Activated CD8-positive, alpha-beta memory T cell treated with anti-CD3 and anti-CD28 coated beads, Interleukin-2, amount 50 U/mL, for 4 hours (primary cell): Measurements from ENCODE around the gene FHOD3.

ENCODE experiments used
- DNase-seq: peaks from one replicate; pipeline ENCODE4 v3.0.0-alpha.2; 2020

FHOD3 gene

DNA sequence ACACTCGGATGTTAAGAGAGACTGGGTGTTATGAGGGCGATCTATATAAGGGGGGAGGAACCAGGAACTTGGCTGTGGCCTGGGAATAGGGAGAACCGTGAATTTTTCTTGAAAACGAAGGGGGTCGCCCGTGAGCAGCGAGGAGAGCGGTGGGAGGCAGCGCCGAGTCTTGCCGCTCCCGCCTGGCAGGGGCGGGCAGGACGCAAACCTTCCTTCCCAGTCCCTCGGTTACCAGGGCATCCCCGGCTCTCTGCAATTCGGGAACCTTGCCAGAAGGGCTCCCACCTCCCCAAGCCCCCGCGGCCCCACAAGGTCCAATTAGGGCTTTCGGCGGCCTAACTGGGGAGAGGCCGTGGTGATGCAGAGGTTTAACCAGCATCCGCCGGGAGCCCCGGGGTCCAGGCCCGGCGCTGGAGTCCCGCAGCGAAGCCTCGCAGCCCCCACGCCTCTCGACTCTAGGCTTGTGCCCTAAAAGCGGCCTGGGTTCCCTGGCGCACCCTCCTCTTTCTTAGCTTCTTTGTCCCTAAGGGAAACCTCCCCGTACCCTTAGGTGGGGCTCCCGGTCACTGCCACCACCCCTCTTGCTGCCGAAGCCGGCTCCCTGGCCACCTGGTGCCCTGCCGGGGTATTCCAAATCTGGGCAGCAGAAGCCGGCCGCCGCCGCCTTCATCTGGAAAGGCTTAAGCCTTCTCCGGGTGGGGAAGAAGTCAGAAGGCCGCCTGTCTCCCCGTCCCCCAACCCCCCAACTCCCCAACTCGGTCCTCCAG, 680 bp upstream of the FHOD3 start:
- DNase-seq, result no peak

DNA sequence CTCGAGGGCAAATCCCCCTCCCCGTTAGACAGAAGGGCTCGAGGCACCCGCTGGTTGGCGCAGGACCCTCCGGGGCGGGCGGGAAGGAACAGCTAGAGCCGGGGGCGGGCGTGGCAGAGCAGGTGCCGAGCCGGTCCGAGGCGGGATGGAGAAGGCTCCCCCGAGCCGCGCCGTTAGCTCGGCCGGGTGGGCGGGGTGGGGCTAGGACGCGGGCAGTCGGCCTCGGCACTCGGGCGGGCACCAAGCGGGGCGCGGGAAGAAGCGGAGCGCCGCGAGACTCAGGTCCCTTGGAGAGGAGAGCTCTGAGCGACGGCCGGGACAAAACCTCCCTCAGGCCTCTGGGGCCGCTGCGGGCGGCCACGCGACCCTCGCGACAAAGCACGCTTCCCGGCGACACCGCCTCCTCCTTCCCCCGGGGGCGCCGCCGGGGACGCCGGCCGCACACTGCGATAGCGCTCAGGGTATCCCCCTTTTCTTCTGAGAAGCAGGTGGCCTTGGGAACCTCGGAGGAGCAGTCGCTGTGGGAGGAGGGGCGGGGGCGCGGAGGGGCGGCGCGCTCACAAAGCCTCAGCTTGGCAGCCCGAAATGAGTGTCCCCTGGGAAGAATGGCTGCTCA, 721 bp downstream of the FHOD3 start:
- DNase-seq, result no peak

DNA sequence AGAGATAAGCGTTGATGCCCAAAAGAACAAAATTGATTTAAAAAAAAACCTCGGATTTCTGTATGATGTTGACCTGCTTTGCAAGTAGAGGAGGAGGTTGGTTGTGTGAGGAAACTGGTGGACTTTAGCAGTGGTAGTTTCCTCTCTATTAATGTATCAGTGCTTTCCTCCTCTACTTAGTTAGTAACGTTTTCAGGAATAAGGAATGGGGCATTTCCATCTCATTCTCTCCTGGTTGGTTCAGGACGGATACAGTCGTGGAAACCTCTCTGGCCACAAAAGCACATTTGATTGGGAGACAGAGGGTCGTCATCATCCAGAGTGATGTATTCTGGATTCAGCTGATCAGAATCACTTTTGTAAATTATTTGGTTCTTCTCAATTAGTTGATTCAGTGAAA, 1.5 kb downstream of the FHOD3 start:
- no peak for DNase-seq

DNA sequence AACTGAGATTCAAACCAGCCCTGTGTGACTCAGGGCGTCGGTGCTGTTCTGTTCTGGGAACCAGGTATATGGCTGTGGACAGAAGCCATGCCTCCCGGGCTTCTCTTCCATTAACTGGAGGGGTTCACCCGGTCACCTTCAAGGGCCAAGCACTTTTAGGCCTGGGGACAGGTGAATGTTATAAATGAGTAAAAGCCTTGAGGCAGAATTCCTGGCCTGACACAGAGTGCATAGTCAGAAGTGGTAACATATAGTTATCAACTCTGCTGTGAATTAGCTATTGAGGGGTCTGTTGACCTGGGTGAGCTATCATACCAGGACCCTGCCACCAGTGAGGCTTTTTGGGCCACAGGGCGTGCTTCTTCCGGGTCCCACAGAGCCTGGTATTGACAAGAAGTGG, 2.7 kb downstream of the FHOD3 start:
- DNase-seq, result no peak

DNA sequence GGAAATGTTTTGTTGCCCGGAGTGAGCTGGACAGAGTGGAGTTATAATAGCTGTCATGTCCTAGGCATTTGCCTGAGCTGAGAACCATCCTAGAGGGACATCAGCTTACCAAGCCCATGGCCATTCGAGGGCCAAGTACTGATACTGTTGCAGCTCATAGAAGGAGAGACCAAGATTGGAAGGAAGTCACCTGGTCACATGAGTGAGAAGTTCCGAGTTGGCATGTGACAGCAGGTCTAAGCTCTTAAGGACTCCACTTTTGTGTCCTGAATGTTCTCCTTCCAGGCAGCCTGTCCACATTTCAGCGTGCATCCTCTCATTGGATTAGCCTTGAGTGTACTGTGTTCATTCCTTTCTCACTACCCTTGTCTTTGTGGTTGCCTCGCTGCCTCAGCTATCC, 4.4 kb downstream of the FHOD3 start:
- no peak for DNase-seq

DNA sequence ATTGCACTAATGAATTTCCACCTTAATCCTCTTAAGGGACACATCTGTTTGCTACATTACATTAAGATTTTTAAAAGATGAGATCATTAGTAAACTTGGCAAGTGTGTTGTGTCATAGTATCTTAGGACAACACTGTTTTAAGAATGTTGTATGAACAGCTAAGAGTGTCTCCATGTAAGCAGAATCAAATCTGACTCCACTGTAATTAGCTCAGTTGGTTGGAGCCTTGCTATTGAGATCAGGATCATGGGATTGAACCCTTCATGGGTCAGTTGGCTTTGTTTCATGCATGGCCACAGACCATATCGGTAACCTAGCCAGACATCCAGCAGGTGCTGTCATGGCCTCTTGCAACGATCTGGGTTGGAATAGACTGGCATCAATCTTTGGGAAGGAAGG, 5.2 kb downstream of the FHOD3 start:
- no peak for DNase-seq

DNA sequence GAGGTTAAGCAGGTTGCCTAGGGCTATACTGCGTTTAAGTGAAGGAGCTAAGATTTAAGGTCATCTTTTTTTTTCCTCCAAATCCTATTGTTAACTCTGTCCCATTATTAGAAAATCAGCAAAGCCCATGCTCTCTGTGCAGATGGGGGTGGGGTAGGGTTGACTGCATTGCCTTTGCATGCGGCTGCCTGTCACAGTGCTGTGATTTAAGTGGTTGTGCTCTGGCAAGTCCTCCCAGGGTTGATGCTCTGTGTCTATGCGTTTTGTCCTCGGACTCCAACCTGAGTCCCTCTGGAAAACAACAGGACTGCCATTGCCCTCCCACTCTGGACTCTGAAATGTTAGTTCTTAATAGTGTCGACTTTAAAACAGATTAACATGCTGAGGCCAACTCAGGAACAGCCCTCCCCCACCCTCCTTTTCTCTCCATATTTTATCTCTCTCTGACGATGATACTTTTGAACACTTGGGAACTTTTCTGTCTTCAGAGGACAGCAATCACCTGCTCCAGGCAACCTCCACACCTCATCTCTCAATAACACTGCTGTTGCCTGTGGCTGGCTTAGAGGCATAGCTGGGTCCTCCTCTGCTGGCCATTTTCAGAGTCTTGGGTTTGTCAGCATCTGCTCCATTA, 5.8 kb downstream of the FHOD3 start:
- no peak for DNase-seq

DNA sequence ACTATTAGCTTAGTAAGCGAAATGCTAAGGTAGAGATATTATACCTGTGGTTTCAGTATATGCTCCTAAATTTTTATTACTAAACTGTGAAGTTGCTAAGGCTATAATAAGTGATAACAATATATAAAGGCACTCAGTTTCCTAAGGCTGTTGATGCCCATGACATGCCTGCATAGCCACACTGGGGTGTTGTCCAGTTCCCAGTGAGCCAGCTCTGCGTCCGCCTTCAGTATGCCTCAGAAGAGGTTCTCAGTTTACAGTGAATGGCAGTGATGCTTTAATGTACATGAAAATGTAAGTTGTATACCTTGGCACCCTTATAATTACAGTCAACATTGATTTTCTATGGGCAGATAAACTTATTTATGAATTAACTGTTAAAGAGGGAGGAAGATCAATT, 7.2 kb downstream of the FHOD3 start:
- DNase-seq, result no peak

DNA sequence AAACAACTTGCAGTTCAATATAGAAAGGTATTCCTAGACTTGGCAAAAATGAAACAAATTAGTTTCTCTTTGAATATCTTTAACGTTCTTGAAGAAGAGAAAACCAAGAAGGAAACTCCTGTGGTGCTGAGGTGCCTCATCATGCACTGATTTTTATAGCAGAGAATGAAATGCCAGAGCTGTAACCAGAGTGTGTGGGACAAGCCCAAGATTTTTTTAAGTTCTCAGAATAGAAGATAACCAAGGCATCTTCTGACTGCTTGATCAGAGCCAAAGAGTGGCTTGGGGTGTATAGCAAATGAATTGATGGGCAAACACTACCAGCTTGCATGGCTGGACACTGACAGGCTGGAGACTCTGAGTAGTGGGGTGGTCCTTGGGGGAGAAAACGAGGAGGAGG, 7.9 kb downstream of the FHOD3 start:
- no peak for DNase-seq

DNA sequence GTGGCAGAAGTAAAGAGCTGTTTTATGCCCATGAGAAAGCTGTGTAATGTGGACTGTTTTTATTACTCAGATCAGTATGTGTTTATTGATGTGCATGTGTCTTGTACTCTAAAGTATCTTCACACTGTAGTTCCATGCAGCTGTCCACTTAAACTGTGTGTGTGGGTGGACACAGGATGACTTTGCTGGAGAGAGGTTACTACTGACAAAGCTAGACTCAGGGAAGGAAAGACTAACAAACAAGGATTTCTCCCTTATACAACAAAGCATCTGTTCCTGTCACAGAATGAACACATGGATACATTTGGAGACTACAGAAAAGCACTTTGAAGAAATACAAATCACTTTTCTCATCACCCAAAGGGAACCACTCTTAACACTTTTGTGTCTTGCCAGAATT, 10.0 kb downstream of the FHOD3 start:
- no peak for DNase-seq

DNA sequence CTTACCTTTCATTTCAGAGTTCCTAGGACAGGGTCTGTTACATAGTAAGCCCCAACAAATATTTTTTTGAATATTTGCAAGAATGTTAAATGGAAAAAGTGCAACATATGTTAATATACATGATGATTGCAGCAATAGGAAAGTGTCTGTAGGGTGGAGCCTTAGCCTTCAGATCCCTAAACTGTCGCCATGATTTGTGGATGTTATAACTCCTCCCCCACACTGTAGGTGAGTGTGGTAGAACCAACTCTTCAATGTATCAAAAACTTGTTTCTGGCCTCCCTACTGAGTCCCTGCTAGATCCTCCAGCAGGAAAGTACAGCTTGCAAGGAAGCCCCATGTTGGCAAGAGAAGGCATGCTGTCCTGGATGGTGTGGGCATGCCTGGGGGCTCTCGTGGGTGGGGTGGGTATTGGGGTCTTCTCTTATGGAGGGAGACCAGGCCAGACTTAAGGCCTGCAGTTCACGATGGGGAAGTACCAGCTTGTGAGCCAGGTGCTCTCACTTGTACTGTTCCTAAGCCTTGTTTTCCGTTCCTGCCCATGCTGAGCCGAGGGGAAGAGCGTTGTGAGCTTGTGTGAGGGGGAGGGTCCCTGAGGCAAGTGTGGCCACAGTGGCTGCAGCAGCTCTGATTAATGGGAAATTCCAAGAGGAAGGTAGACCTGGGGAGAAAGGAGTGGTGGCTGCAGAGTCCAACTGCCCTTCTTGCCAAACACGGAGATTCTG, 11.4 kb downstream of the FHOD3 start:
- no peak for DNase-seq

DNA sequence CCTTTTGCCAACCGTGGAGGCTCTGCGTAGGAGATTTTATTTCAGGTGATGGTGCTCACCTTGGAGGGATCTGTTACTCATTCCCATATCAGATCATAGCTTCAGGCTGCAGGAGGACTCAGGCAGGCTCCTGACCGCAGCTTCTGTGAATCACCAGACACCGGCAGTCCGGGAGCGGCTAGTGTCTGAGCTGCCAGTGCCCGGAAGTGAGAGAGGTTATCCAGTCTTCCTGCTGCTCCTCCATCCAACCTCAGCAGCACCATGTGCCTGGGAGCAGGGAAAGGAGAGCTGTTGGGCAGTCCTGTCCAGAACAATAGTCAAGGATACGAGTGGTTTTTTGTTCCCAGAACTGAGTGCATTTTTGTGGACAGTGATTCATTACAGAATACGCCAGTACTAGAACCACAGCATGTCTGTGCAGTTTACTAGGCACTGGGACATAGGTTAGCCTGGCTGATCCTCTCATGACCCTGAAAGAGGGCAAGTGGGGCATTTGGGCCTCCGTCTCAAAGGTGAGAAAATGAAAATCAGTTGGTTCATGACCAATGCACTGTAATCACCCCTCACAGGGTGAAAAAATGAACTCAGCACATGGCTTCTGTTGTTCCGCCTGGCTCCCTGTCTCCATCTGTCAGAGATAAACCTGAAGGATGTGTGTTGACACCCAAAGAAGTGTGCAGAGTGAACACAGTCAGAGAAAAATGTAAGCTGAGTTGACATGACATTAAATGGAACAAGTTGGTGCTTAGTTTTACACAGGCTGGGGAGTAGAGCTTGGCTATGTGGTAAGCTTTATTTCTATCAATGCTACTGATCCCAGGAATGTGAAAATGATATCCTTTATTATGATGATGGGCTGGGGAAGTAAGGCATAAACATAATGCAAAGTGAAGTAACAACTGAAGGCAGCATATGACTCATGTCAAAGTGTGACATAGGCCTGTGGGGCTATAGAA, 12.2 kb downstream of the FHOD3 start:
- no peak for DNase-seq

DNA sequence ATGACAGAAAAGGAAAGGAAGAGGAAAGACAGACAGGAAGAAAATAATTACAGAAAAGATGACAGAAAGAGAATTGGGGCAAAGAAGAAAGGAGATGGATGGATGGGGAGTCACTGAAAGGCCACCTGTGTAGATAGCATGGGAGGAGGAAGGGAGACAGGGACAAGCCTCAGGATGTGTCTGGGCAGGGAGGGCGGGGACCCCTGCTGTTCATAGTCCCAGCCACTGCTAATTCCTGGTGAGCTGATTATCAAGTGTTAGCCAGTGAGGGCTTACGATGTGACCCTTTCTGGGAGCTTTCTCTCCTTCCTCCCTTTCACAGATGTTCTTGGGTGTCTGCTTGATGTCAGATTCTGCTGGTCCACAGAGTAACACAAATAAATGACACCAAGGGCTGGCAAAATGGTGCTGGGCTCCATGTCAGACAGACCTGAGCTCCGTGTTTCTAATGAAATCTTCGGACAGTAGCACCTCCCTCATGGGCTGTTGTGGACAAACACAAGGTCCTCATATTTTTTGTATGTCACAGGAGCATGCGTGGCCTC, 13.6 kb downstream of the FHOD3 start:
- no peak for DNase-seq

DNA sequence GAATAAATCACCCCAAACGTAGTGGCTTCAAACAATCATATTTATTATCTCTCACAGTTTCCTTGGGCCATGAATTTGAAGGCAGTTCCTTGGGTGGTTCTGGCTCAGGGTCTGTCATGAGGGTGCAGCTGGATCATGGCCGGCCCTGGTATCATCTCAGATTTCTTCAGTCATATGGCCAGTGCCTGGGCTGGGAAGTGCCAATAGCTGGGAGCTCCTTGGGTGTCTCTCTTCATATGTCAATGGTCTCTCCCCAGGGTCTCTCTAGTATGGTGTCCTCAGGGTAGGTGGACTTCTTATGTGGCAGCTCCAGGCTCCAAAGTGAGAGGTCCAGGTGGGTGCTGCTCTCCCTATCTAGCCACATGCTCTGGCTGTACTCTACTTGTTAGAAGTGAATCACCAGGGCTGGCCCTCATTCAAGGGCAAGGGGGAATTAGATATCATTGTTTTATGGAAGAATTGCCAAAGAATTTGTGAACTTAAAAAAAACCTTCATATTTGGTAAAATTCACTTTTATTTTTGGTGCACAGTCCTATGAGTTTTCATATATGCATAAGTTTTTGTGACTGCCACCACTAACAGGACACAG, 15.4 kb downstream of the FHOD3 start:
- no peak for DNase-seq

DNA sequence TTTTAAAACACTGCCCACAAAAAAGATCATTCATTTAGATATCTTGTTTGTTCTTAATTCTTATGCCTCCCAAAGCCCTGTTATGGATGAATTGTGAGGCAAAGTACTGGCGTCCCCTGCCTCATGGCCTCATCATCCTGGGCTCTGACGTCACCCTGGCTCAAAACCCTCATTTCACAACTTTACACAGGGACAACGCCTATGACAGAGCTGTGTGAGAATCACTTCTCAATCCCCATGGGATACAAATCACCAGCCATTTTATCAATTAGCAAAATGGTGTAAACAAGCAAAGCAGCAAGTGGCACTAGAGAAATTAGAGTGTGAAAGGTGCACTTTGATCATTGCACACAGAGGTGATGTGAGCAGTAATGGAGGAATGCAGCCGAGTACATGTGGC, 16.6 kb downstream of the FHOD3 start:
- DNase-seq, result no peak

DNA sequence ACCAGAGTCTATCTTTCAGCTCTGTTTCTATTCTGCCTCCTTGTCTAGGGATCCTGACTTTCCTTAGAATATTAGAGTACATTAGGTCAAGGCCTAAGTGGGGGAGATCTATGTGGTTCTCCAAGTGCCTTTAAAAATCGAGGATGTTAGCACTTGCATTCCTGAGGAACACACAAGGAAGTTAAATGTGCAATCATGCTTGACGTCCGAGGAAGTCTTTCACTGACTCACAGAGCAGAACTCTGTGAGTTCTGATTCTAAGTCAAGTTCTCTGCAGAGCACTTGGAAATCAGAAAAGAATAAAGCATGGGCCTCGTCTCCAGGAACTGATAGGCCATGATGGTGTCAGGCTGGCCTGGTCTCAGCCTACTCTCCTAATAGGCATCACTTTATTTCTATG, 17.2 kb downstream of the FHOD3 start:
- no peak for DNase-seq

DNA sequence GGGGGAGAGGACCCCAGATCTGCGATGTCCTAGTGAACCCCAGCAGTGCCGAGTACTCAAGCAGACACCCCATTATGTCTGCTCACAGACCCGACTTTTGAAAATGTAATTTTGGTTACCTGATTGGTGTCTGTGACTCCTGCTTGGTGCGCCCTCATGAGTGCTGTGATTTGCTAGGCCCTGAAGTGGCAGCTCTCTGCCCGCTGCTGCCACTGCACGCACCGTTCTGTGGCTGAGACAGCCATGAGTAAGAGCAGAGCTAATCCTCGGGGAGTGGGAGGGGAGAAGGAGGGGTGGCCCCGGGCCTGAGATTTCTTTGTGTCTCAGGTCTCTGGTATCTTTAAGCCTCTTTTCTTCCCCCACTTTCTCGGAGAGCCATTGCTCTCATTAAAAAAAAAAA, 18.2 kb downstream of the FHOD3 start:
- DNase-seq, result no peak

DNA sequence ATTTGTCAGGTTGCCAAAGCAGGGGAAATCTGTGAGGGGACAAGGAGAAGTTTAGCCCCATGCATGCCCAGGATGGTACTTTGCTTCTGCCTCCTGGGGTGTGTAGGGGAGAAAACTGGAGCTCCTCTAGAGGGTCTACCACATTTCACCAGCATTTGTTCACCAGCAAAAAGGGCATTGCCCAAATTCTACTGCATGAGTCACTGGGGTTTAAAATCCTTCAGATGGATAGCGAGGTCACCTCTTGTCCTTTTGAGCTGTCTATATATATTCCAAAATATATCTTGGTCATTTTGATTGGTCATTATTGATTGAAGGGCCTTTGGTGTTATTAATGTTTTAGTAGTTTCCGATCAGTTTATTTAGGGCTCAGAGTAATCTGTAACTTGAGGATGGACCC, 18.7 kb downstream of the FHOD3 start:
- DNase-seq, result no peak

DNA sequence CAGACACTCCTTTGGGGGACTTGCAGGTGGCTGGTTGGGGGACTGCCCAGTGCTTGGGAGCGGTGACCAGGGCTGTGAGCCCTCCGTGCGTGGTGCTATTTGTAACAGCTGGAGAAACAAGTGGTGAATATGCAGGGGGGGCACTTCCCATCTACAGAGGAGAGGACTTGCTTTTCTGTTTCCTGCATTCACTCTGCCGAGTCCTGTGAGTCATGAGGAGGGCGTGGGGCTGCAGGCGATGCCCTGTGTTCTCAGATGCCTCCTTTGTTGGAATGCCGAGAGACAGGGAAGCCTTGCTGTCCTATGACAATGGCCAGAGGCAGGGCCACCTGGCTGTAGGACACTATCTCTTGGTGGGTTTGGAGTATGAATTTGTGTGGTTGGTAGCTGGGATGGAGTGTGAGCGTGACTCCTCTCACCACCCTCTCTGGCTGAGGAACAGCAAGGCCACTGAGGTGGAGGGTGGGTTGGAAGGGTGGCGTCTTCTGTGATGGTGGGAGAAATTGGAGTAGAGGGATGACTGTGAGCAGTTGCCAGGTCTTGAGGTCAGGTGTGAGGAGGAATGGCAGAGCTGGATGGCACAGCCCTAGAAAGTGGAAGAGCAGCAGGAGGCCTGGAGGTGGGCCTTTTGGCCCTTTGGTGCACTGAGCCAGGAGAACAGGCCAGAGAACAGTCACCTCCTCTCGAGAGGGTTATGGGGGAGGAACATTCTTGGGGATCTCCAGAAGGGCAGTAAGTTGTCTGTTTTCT, 24.3 kb downstream of the FHOD3 start:
- DNase-seq, result no peak

DNA sequence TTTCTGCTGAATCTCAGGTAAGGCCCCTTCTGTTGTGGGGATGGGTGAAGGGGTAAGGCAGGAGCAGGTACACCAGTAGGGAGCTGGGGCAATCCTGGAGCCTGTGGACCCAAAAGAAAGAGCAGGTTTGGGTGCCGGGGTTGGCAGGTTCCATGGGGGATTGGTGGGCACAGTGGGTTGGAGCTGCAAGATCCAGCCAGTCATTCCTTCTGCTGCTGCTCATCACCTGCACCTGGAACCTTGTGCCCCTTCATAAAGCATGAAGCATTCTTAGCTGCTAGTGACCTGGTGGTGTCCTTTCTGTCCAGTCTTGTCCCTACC, 24.9 kb downstream of the FHOD3 start:
- no peak for DNase-seq

DNA sequence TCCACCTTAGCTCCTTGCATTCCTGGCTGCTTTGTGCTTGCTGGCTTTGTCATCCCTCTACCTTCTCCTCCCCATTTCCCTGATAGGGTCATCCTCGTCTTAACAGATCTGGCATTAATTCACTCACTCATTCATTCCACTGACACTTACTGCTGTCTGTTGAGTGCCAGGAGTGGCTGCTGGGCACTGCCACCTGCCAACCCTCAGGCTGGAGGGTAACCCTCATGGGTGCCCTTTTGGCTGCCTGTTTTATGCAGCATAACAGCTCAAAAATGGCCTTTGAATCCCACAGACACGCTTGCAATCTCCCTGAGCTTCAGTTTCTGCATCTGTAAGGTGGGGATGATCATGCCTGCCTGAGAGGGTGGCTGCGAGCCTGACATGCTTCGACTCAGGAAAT, 25.2 kb downstream of the FHOD3 start:
- no peak for DNase-seq
